Loucy (cell line): ENCODE results near the gene SLC3A2.

Experiments used
- H2AFZ ChIP-seq: fragments of 200-600 bp; sonication (generic); 2 replicates; pipeline ENCODE4 v1.6.0; 2016; ENCODE audit warnings: antibody characterized with exemption, mild to moderate bottlenecking, low read length, moderate library complexity
- H3F3A ChIP-seq: fragments of 200-600 bp; 2 replicates; pipeline ENCODE4 v1.6.0; 2016; ENCODE audit warnings: antibody characterized with exemption, low read depth, mild to moderate bottlenecking
- H3K27me3 ChIP-seq: fragments of 200-600 bp; sonication (generic); 2 replicates; pipeline ENCODE4 v1.6.1; 2014; ENCODE audit warnings: low read length, mild to moderate bottlenecking; ENCODE audit not compliant: insufficient read depth, poor library complexity, severe bottlenecking
- H3K36me3 ChIP-seq: fragments of 200-600 bp; sonication (generic); 2 replicates; pipeline ENCODE4 v1.6.1; 2016; ENCODE audit warnings: low read length; ENCODE audit not compliant: insufficient read depth
- H3K4me1 ChIP-seq: fragments of 200-600 bp; sonication (generic); 2 replicates; pipeline ENCODE4 v1.5.1; 2014; ENCODE audit warnings: low read length, mild to moderate bottlenecking; ENCODE audit not compliant: insufficient read depth, poor library complexity, severe bottlenecking
- H3K4me2 ChIP-seq: fragments of 200-600 bp; sonication (generic); 2 replicates; pipeline ENCODE4 v1.6.0; 2014; ENCODE audit warnings: antibody characterized with exemption, low read length, low read depth, mild to moderate bottlenecking; ENCODE audit not compliant: poor library complexity, severe bottlenecking
- H3K4me3 ChIP-seq: fragments of 200-600 bp; sonication (generic); 2 replicates; pipeline ENCODE4 v1.5.1; 2014; ENCODE audit warnings: low read length, mild to moderate bottlenecking, mixed read lengths; ENCODE audit not compliant: poor library complexity, severe bottlenecking
- H3K79me2 ChIP-seq: fragments of 200-600 bp; sonication (generic); 2 replicates; pipeline ENCODE4 v1.6.1; 2014; ENCODE audit warnings: low read length; ENCODE audit not compliant: insufficient read depth
- H3K9ac ChIP-seq: fragments of 200-600 bp; sonication (generic); 2 replicates; pipeline ENCODE4 v1.6.0; 2014; ENCODE audit warnings: mild to moderate bottlenecking, low read depth, low read length, moderate library complexity; ENCODE audit not compliant: poor library complexity, severe bottlenecking
- H3K9me2 ChIP-seq: fragments of 200-600 bp; sonication (generic); replicated peaks from 2 replicates; pipeline ENCODE4 v1.6.1; 2016; ENCODE audit warnings: low read depth, low read length, mixed read lengths
- H3K9me3 ChIP-seq: fragments of 200-600 bp; sonication (generic); 2 replicates; pipeline ENCODE4 v1.6.1; 2014; ENCODE audit warnings: mild to moderate bottlenecking, antibody characterized with exemption, low read length, low read depth; ENCODE audit not compliant: insufficient read depth
- H4K20me1 ChIP-seq: fragments of 200-600 bp; sonication (generic); 2 replicates; pipeline ENCODE4 v1.6.0; 2014; ENCODE audit warnings: antibody characterized with exemption, low read length, mild to moderate bottlenecking; ENCODE audit not compliant: insufficient read depth, poor library complexity, severe bottlenecking
- CTCF ChIP-seq: fragments of 200-600 bp; sonication (generic); conservative IDR thresholded peaks from 2 replicates; pipeline ENCODE4 v1.5.1; 2014; ENCODE audit warnings: mild to moderate bottlenecking, antibody characterized with exemption, low read length
- EZH2phosphoT487 ChIP-seq: fragments of 200-600 bp; IDR thresholded peaks from 2 replicates; pipeline ENCODE4 v1.6.1; 2018; ENCODE audit warnings: antibody characterized with exemption, mild to moderate bottlenecking, moderate library complexity, borderline replicate concordance

The SLC3A2 gene

DNA sequence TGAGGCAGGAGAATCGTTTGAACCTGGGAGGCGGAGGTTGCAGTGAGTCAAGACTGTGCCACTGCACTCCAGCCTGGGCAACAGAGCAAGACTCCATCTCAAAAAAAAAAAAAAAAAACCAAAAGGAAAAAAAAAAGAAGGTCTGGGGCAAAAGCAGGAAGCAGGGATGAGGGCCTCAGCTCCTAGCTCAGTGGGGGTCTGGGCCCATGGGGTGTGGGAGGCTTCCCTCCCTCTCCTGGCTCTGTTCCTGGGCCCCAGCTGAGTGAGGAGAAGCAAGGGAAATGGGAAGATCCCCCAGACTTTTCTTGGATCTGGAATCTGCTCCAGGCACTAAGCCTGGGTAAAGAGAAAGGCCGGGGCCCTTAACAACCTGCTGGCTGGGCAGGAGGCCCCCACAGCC lies 31.6 kb downstream of the SLC3A2 start:
- Histone ChIP-seq H3K79me2 (no peaks in the 10 kb centered on the region), H3K9ac (no peak overlapping the region), H3K27me3 (no peaks in the 10 kb centered on the region), H3F3A (no peaks in the 10 kb centered on the region), H3K36me3 (no peaks in the 10 kb centered on the region), H3K4me3 (no peak overlapping the region), H3K9me3 (no peaks in the 10 kb centered on the region), H2AFZ (no peak overlapping the region), H3K4me2 (no peak overlapping the region), H3K9me2 (no peaks in the 10 kb centered on the region), H3K4me1 (peaks cover 7% of the 10 kb centered on the region), H4K20me1 (no peaks in the 10 kb centered on the region)
- TF ChIP-seq CTCF (no peak), EZH2phosphoT487 (no peak)

GRCh38 chr11:62914416-62914815 lies 33.7 kb downstream of the SLC3A2 start:
- Histone ChIP-seq H3K4me2 (no peak overlapping the region), H3K4me1 (peaks cover 7% of the 10 kb centered on the region), H4K20me1 (no peaks in the 10 kb centered on the region), H3F3A (no peaks in the 10 kb centered on the region), H3K36me3 (no peaks in the 10 kb centered on the region), H3K9me2 (no peaks in the 10 kb centered on the region), H3K4me3 (no peak overlapping the region), H3K27me3 (no peaks in the 10 kb centered on the region), H3K9me3 (no peaks in the 10 kb centered on the region), H2AFZ (no peak overlapping the region), H3K79me2 (no peaks in the 10 kb centered on the region), H3K9ac (no peak overlapping the region)
- TF ChIP-seq EZH2phosphoT487 (no peak), CTCF (no peak)

- Histone ChIP-seq H2AFZ (no peak overlapping the region), H3K27me3 (no peaks in the 10 kb centered on the region), H3K36me3 (no peaks in the 10 kb centered on the region), H3K4me1 (no peaks in the 10 kb centered on the region), H3K9me2 (no peaks in the 10 kb centered on the region), H4K20me1 (no peaks in the 10 kb centered on the region), H3K9me3 (no peaks in the 10 kb centered on the region), H3K4me2 (no peak overlapping the region), H3K9ac (no peak overlapping the region), H3K4me3 (no peak overlapping the region), H3K79me2 (no peaks in the 10 kb centered on the region), H3F3A (no peaks in the 10 kb centered on the region)
- TF ChIP-seq EZH2phosphoT487 (no peak), CTCF (no peak)
These were observed 37.3 kb downstream of the SLC3A2 start for GRCh38 chr11:62917906-62918502.
